Ovary (tissue), 9 donors: ENCODE data around the gene SVEP1. TPM values are rescaled to one million over a fixed set of nuclear protein-coding genes. Genes with fewer than 3 reads are reported as not detected.

Experiments used
- DNase-seq, 5 donors: peaks; one replicate each; pipeline ENCODE4 v3.0.0-alpha.2; 2019 to 2020
- H3K27ac ChIP-seq, 2 donors: fragments of 200-600 bp; one replicate each; pipeline versions ENCODE4 v1.5.1 to v1.8.0; 2019 to 2022
- H3K27me3 ChIP-seq: fragments of 200-600 bp; one replicate; pipeline ENCODE4 v1.8.0; 2022
- H3K36me3 ChIP-seq: fragments of 200-600 bp; sonication (generic); one replicate; pipeline ENCODE4 v1.5.1; 2019
- H3K4me1 ChIP-seq: one replicate; pipeline ENCODE4 v1.8.1; 2013; ENCODE audit warnings: mild to moderate bottlenecking, moderate library complexity; ENCODE audit not compliant: insufficient read depth
- H3K4me3 ChIP-seq: fragments of 200-600 bp; sonication (generic); one replicate; pipeline ENCODE4 v1.5.1; 2017
- H3K9me3 ChIP-seq, 2 donors: fragments of 200-600 bp in 1 of 2; sonication (generic) in 1 of 2; one replicate each; pipeline versions ENCODE4 v1.5.1 to v1.8.1; 2013 to 2019; ENCODE audit warnings: mild to moderate bottlenecking in 1 of 2, moderate library complexity in 1 of 2
- CTCF ChIP-seq, 3 donors: fragments of 450-650 bp in 2 of 3; fragments of 200-600 bp in 1 of 3; IDR thresholded peaks; one replicate each; pipeline versions ENCODE4 v1.5.1 to v1.8.0; 2016 to 2022; ENCODE audit warnings: antibody characterized with exemption in 3 of 3, mild to moderate bottlenecking in 1 of 3
- EP300 ChIP-seq: sonication (generic); formaldehyde crosslinking; IDR thresholded peaks from one replicate; pipeline ENCODE4 v1.6.1; 2017; ENCODE audit warnings: antibody characterized with exemption
- POLR2A ChIP-seq: fragments of 450-650 bp; IDR thresholded peaks from one replicate; pipeline ENCODE4 v1.6.1; 2017; ENCODE audit warnings: antibody characterized with exemption, mild to moderate bottlenecking, moderate library complexity
- WGBS, 3 donors: extraction: QIAGEN DNeasy Blood & Tissue Kit in 1 of 3; methylation state at CpG; one replicate each; pipeline versions ENCODE4 v1.1.5 to v1.1.7; 2013 to 2017; 5-methylcytosine and 5-hydroxymethylcytosine counted together
- intact Hi-C, 4 donors: fragments of 100-400 bp; cut with DNase I; formaldehyde crosslinking; loops; one replicate each; pipeline versions ENCODE4 v1.11.0 to v1.15.1; 2022 to 2023
- polyA plus RNA-seq, 2 donors: library from polyadenylated mRNA; stranded (reverse); fragments of 200-250 nt in 1 of 2; fragments of 350-450 nt in 1 of 2; fragmentation: Illumina TruSeq in 1 of 2; extraction: RNeasy Lipid Tissue Mini Kit (QIAGEN cat#74804) in 1 of 2; gene quantifications; one replicate each; pipeline ENCODE4 v1.2.3, GENCODE V29; 2013 to 2014
- total RNA-seq, 7 donors: library from RNA; depleted of rRNA in 2 of 7; stranded (reverse); fragments of >200 nt in 2 of 7; fragmentation: NEBNext Ultra II Directional in 3 of 7; extraction: Animal tissue kit (Norgen Biotek cat#: 25700) in 3 of 7; gene quantifications; one replicate each; pipeline versions ENCODE4 v1.1.0 to v1.2.4, GENCODE V29; 2016 to 2023
- donor health status: DM: no; HTN: no; CAD: no; lungs with moderate emphysema.
- donor health status: DM: no; HTN: no; CAD: no.
- donor health status: Bipolar disorder and iron deficiency.
- donor health status: DM: yes; HTN: yes; CAD: no.
- donor health status: DM: no; HTN: no; CAD: no.
- donor health status: DM: yes; HTN: yes; CAD: no.

The SVEP1 gene
- total and polyA plus RNA-seq, 9 donors = 0.40 to 23.1 (median 13.3) TPM

DNA sequence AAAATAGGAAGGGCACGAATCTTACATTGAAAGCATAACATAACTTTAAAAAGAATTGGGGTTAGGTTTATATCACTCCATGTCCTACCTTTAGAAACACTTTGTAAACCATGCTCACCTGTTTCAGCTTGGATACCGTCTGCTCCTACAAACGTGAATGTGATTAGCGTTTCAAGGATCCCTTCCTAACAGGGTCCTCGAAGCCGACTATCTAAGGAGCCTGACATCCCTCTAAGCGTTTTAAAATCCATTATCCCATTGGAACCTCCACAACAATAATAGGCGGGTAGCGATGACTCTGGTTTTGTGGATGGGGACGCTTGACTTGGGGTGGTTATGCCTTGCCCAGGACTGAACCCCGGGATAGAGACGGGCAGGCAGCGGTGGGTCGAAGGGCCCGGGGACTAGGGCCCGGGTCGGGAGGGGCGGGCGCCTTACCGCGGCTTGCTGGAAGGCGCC lies 937 bp downstream of the SVEP1 start:
- Histone ChIP-seq H3K4me1 (no peaks in the 10 kb centered on the region), H3K27ac (no peak overlapping the region), H3K9me3 (no peaks in the 10 kb centered on the region), H3K27me3 (no peaks in the 10 kb centered on the region), H3K36me3 (no peaks in the 10 kb centered on the region), H3K4me3 (peak overlapping the region; percentile 44)
- 15 to 21% (median 20%) methylated on average over 16 to 22 of the region's 22 CpGs for WGBS, 3 donors
- intact Hi-C loops = no loop called here
- TF ChIP-seq CTCF (IDR thresholded peaks at IDR 0.05) (no peak), EP300 (no peak), POLR2A (no peak)
- DNase-seq = no peak

GRCh38 chr9:110575945-110576344 lies 3.6 kb downstream of the SVEP1 start:
- Histone ChIP-seq H3K27ac (no peak overlapping the region), H3K4me1 (no peaks in the 10 kb centered on the region), H3K9me3 (no peaks in the 10 kb centered on the region), H3K27me3 (no peaks in the 10 kb centered on the region), H3K4me3 (no peak overlapping the region), H3K36me3 (no peaks in the 10 kb centered on the region)
- DNase-seq = no peak
- no peak for TF ChIP-seq CTCF (IDR thresholded peaks at IDR 0.05)
- no peak for TF ChIP-seq EP300
- no peak for TF ChIP-seq POLR2A
- intact Hi-C loops = no loop called here

DNA sequence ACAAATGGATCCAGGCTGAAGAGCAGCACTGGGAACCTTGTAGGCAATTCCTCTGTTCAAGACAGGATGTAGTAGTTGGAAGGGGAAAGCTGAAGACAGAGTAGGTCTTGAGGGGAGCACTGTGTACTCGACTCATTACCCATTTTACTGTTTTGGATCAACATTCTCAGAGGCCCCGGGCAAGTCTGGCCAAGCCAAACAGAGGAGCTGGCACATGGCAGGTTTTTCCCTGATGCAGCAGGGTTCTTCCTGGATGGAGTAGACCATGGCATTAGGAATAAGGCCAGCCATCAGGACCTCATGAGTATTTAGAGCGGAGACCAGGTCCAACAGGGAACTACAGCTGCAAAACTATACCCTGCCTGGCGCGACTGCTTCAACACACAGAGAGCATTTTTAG lies 4.4 kb downstream of the SVEP1 start:
- H3K36me3 ChIP-seq = no peaks in the 10 kb centered on the region
- no peak for TF ChIP-seq POLR2A
- no peak for TF ChIP-seq CTCF (IDR thresholded peaks at IDR 0.05)
- no peak for TF ChIP-seq EP300
- intact Hi-C loops = no loop called here
- no peak overlapping the region for H3K27ac ChIP-seq
- no peak overlapping the region for H3K4me3 ChIP-seq
- no peaks in the 10 kb centered on the region for H3K27me3 ChIP-seq
- H3K4me1 ChIP-seq = no peaks in the 10 kb centered on the region
- WGBS, 3 donors = 77 to 86% (median 86%) methylated on average over 5 of the region's 5 CpGs
- no peaks in the 10 kb centered on the region for H3K9me3 ChIP-seq
- no peak for DNase-seq

DNA sequence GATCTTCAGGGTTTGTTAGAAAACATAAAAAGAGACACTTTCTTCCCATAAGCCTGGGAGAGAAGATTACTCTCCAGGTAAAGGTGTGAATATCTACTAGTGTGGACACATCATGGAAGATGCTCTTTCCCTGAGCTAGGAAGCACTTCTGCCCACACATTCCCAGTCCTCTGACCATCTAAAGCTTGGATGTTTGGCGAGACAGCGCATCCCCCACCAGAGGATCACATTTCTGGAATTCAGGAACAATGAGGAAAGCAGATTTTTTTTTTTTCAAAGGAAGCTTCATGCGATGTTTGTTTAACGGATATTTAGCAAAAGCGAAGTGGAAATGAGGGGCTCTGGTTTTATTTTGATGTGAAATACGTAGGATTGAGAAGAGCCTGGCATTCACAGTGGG lies 6.2 kb downstream of the SVEP1 start:
- Histone ChIP-seq H3K9me3 (no peaks in the 10 kb centered on the region), H3K27me3 (no peaks in the 10 kb centered on the region), H3K27ac (no peak overlapping the region), H3K4me1 (no peaks in the 10 kb centered on the region), H3K36me3 (no peaks in the 10 kb centered on the region), H3K4me3 (no peak overlapping the region)
- WGBS, 3 donors = 79 to 88% (median 86%) methylated on average over 6 of the region's 6 CpGs
- intact Hi-C loops = no loop called here
- DNase-seq = no peak
- no peak for TF ChIP-seq EP300
- no peak for TF ChIP-seq POLR2A
- TF ChIP-seq CTCF (IDR thresholded peaks at IDR 0.05) = no peak
